Activated CD8-positive, alpha-beta T cell treated with anti-CD3 and anti-CD28 coated beads for 36 hours (primary cell): ENCODE measurements around the gene EDRF1. TPM values are rescaled to one million over a fixed set of nuclear protein-coding genes. Genes with fewer than 3 reads are reported as not detected.
"Not testable (repeated sequence)": the region's sequence is repeated elsewhere in the genome, so short reads cannot be mapped to it uniquely, and the experiment has no call there.

Experiments used
- ATAC-seq: fragments of 200-7000 bp; cut with Tn5 transposase; one replicate; pipeline ENCODE4 v1.10.0; 2021; ENCODE audit warnings: mild to moderate bottlenecking, moderate library complexity
- CTCF ChIA-PET: fragments of 350-600 bp; sonication (Branson Sonifier 250); formaldehyde crosslinking; loops from one replicate; lab custom pipeline; 2021; ENCODE audit warnings: antibody characterized with exemption; lab: Charles Lee
- POLR2A ChIA-PET: fragments of 350-600 bp; sonication (Branson Sonifier 250); formaldehyde crosslinking; loops from one replicate; lab custom pipeline; 2021; ENCODE audit warnings: antibody characterized with exemption; lab: Charles Lee
- DNase-seq: peaks from one replicate; pipeline ENCODE4 v3.0.0-alpha.2; 2020
- H3K27ac Mint-ChIP-seq: one replicate; pipeline ENCODE4 v1.8.0; 2021; ENCODE audit warnings: mild to moderate bottlenecking, mixed read lengths
- H3K27me3 Mint-ChIP-seq: one replicate; pipeline ENCODE4 v1.8.0; 2021; ENCODE audit warnings: mixed read lengths
- H3K36me3 Mint-ChIP-seq: one replicate; pipeline ENCODE4 v1.8.0; 2021; ENCODE audit warnings: low read depth, mixed read lengths
- H3K4me1 Mint-ChIP-seq: one replicate; pipeline ENCODE4 v1.8.0; 2021; ENCODE audit warnings: low read depth, mixed read lengths
- H3K4me3 Mint-ChIP-seq: one replicate; pipeline ENCODE4 v1.8.0; 2021; ENCODE audit warnings: mild to moderate bottlenecking, moderate library complexity, mixed read lengths
- H3K9me3 Mint-ChIP-seq: one replicate; pipeline ENCODE4 v1.8.0; 2021; ENCODE audit warnings: mixed read lengths
- CTCF ChIP-seq: fragments of 200-600 bp; IDR thresholded peaks from one replicate; pipeline ENCODE4 v1.8.0; 2022; ENCODE audit warnings: antibody characterized with exemption, mild to moderate bottlenecking
- intact Hi-C: fragments of 100-400 bp; cut with micrococcal nuclease; formaldehyde crosslinking; loops from one replicate; pipeline ENCODE4 v1.10.0; 2022
- total RNA-seq, 2 experiments: library from RNA; stranded (reverse); gene quantifications; one replicate each; pipeline ENCODE4 v1.2.3, GENCODE V29; 2021

Gene EDRF1
- total RNA-seq, 2 experiments from 2014 or later: 26.3 to 26.4 TPM

- CTCF ChIA-PET: no interaction called here
- DNase-seq: no peak
- Mint-ChIP-seq H3K36me3 (no peaks in the 10 kb centered on the region), H3K4me3 (no peak overlapping the region), H3K27ac (no peak overlapping the region), H3K9me3 (no peaks in the 10 kb centered on the region), H3K27me3 (peaks cover 2% of the 10 kb centered on the region), H3K4me1 (no peaks in the 10 kb centered on the region)
- ATAC-seq: no peak
- no peak for TF ChIP-seq CTCF
- intact Hi-C loops: no loop called here
- POLR2A ChIA-PET: interaction anchor here (0.6 kb wide), 1 partner anchor 1542 kb away, joined by 3 read pairs; no protein-coding TSS in a partner anchor
Observed at GRCh38 chr10:125692196-125692595, 27.3 kb upstream of the EDRF1 start.

GRCh38 chr10:125692601-125693523 lies 26.6 kb upstream of the EDRF1 start:
- DNase-seq (no peak), ATAC-seq (no peak)
- intact Hi-C loops: no loop called here
- Mint-ChIP-seq H3K4me3 (no peak overlapping the region), H3K27me3 (peaks cover 2% of the 10 kb centered on the region), H3K36me3 (no peaks in the 10 kb centered on the region), H3K4me1 (no peaks in the 10 kb centered on the region), H3K9me3 (no peaks in the 10 kb centered on the region), H3K27ac (no peak overlapping the region)
- TF ChIP-seq CTCF: no peak
- ChIA-PET CTCF (no interaction called here), POLR2A (no interaction called here)

- intact Hi-C loops: no loop called here
- TF ChIP-seq CTCF: no peak
- ATAC-seq (no peak), DNase-seq (no peak)
- CTCF ChIA-PET: no interaction called here
- no peaks in the 10 kb centered on the region for H3K9me3 Mint-ChIP-seq
- POLR2A ChIA-PET: no interaction called here
- no peak overlapping the region for H3K4me3 Mint-ChIP-seq
- H3K36me3 Mint-ChIP-seq: no peaks in the 10 kb centered on the region
- H3K27ac Mint-ChIP-seq: no peak overlapping the region
- H3K4me1 Mint-ChIP-seq: no peaks in the 10 kb centered on the region
- peaks cover 2% of the 10 kb centered on the region for H3K27me3 Mint-ChIP-seq
Observed at GRCh38 chr10:125693524-125693847, 26.0 kb upstream of the EDRF1 start.

- ChIA-PET CTCF (no interaction called here), POLR2A (no interaction called here)
- ATAC-seq: no peak
- no peak for TF ChIP-seq CTCF
- H3K4me3 Mint-ChIP-seq: no peak overlapping the region
- no peaks in the 10 kb centered on the region for H3K36me3 Mint-ChIP-seq
- intact Hi-C loops: no loop called here
- H3K4me1 Mint-ChIP-seq: no peaks in the 10 kb centered on the region
- no peak overlapping the region for H3K27ac Mint-ChIP-seq
- no peaks in the 10 kb centered on the region for H3K27me3 Mint-ChIP-seq
- no peaks in the 10 kb centered on the region for H3K9me3 Mint-ChIP-seq
- DNase-seq: no peak
Observed at GRCh38 chr10:125694883-125695282, 24.6 kb upstream of the EDRF1 start.

GRCh38 chr10:125696884-125697283 lies 22.6 kb upstream of the EDRF1 start:
- POLR2A ChIA-PET, H3K9me3 Mint-ChIP-seq, CTCF ChIA-PET, intact Hi-C loops, H3K36me3 Mint-ChIP-seq, ATAC-seq, H3K4me1 Mint-ChIP-seq, DNase-seq, H3K27ac Mint-ChIP-seq, H3K27me3 Mint-ChIP-seq, H3K4me3 Mint-ChIP-seq: not testable (repeated sequence)
